ENCODE measurements around the gene TTLL5. TPM values are rescaled to one million over a fixed set of nuclear protein-coding genes. Genes with fewer than 3 reads are reported as not detected.

Gene TTLL5
- polyA plus RNA-seq, 1 of the 3 experiments (the other 2 are of a cell fraction): 9.6 TPM

- POLR2A ChIA-PET: no interaction called here
- CTCF ChIA-PET: interaction anchor here (1.4 to 4.3 kb wide), 2 partner anchors 32 to 38 kb away, joined by 4 to 17 read pairs; no protein-coding TSS in a partner anchor
- H3K4me3 ChIP-seq (ENCODE audit: low read depth in 2 of 2, low read length in 1 of 2): no peak overlapping the region
Measured at GRCh38 chr14:75944607-75945241, 283.7 kb downstream of the TTLL5 start.

More at GRCh38 chr14:75944607-75945241, 283.7 kb downstream of the TTLL5 start:
- Histone ChIP-seq H3K9me2 (no peaks in the 10 kb centered on the region), H4K20me1 (ENCODE audit: insufficient read depth) (no peaks in the 10 kb centered on the region), H2AFZ (ENCODE audit: low read depth) (no peak overlapping the region), H3K4me2 (no peak overlapping the region), H3K27ac (ENCODE audit: low read depth in 2 of 2, low read length in 1 of 2) (no peak overlapping the region), H3F3A (replicated peaks; ENCODE audit: insufficient read depth) (no peaks in the 10 kb centered on the region), H3K9me3 (no peaks in the 10 kb centered on the region), H3K9ac (no peak overlapping the region), H3K79me2 (ENCODE audit: insufficient read depth) (no peaks in the 10 kb centered on the region), H3K4me1 (ENCODE audit: control insufficient read depth in 1 of 2, insufficient read depth in 2 of 2, low read depth in 1 of 2, low read length in 1 of 2) (peaks cover 3 to 4% of the 10 kb centered on the region in 2 experiments; a peak in 1 of 4 replicates), H3K36me3 (replicated peaks in 1 of 2; ENCODE audit: control insufficient read depth in 1 of 2, insufficient read depth in 2 of 2, low read length in 1 of 2) (peaks cover 0 to 6% of the 10 kb centered on the region in 2 experiments), H3K27me3 (ENCODE audit: insufficient read depth) (no peaks in the 10 kb centered on the region)
- WGBS (ENCODE audit: low lambda C conversion rate): 98% methylated on average over 4 of the region's 4 CpGs
- no peak for DNase-seq
- TF ChIP-seq SMC3 (IDR thresholded peaks at IDR 0.05; ENCODE audit: low read depth, low read length): no peak
- TF ChIP-seq REST (IDR thresholded peaks at IDR 0.05; ENCODE audit: low read depth, low read length): no peak
- no peak for TF ChIP-seq IRF3 (IDR thresholded peaks at IDR 0.05; ENCODE audit: low read depth, low read length)
- TF ChIP-seq FOSL2 (IDR thresholded peaks at IDR 0.05; ENCODE audit: borderline replicate concordance, low read depth): no peak
- TF ChIP-seq TEAD4 (IDR thresholded peaks at IDR 0.05; ENCODE audit: borderline replicate concordance, insufficient read depth): no peak
- no peak for TF ChIP-seq JUND (IDR thresholded peaks at IDR 0.05)
- TF ChIP-seq TCF12 (IDR thresholded peaks at IDR 0.05): no peak
- TF ChIP-seq USF1 (IDR thresholded peaks at IDR 0.05; ENCODE audit: borderline replicate concordance, low read depth): no peak
- no peak for TF ChIP-seq EP300 (IDR thresholded peaks at IDR 0.05; ENCODE audit: borderline replicate concordance in 1 of 2, low read depth in 1 of 2, low read length in 1 of 2)
- TF ChIP-seq EZH2phosphoT487 (IDR thresholded peaks at IDR 0.05; ENCODE audit: borderline replicate concordance, low read depth): no peak
- no peak for TF ChIP-seq GATA2 (CRISPR knock-in tag; IDR thresholded peaks at IDR 0.05)
- TF ChIP-seq TAF1 (IDR thresholded peaks at IDR 0.05; ENCODE audit: borderline replicate concordance, low read depth, low read length): no peak
- TF ChIP-seq POLR2AphosphoS5 (IDR thresholded peaks at IDR 0.05; ENCODE audit: low read depth, low read length): no peak
- no peak for TF ChIP-seq YY1 (IDR thresholded peaks at IDR 0.05; ENCODE audit: low read depth)

Data from SK-N-SH (cell line).